Gastroesophageal sphincter (tissue), 3 donors: ENCODE results near the gene SNX1.

ENCODE experiments used
- CTCF ChIP-seq, 4 experiments: fragments of 200-600 bp in 2 of 4; fragments of 450-650 bp in 2 of 4; sonication (generic) in 1 of 4; IDR thresholded peaks; one replicate each; pipeline ENCODE4 v1.5.1; 2017 to 2019; ENCODE audit warnings: antibody characterized with exemption in 4 of 4, mild to moderate bottlenecking in 2 of 4, moderate library complexity in 2 of 4
- EP300 ChIP-seq: sonication (generic); formaldehyde crosslinking; IDR thresholded peaks from one replicate; pipeline ENCODE4 v1.6.1; 2017; ENCODE audit warnings: antibody characterized with exemption, mild to moderate bottlenecking
- POLR2A ChIP-seq, 2 donors: fragments of 450-650 bp; IDR thresholded peaks; one replicate each; pipeline ENCODE4 v1.6.1; 2017; ENCODE audit warnings: antibody characterized with exemption in 2 of 2, mild to moderate bottlenecking in 2 of 2, moderate library complexity in 1 of 2
- POLR2AphosphoS5 ChIP-seq: sonication (generic); formaldehyde crosslinking; IDR thresholded peaks from one replicate; pipeline ENCODE4 v1.6.1; 2017; ENCODE audit warnings: antibody characterized with exemption

GRCh38 chr15:64071931-64072765 is 23.6 kb upstream of the SNX1 start:
- no peak for TF ChIP-seq CTCF (IDR thresholded peaks at IDR 0.05)
- TF ChIP-seq EP300 = no peak
- no peak for TF ChIP-seq POLR2AphosphoS5
- TF ChIP-seq POLR2A (IDR thresholded peaks at IDR 0.05) = no peak
